Measurements from ENCODE around the gene MOGAT3.

MOGAT3 gene

GRCh38 chr7:101231644-101232043, 30.8 kb upstream of the MOGAT3 start:
- FAIRE-seq (no peak), DNase-seq (ENCODE audit: insufficient read length) (no peak)
- TF ChIP-seq POLR2A (IDR thresholded peaks at IDR 0.05; ENCODE audit: low read depth, low read length) (no peak), TAF1 (IDR thresholded peaks at IDR 0.05; ENCODE audit: borderline replicate concordance, low read depth, low read length) (no peak), POLR2AphosphoS5 (IDR thresholded peaks at IDR 0.05; ENCODE audit: low read depth, low read length) (no peak)

- DNase-seq (ENCODE audit: insufficient read length) (no peak), FAIRE-seq (no peak)
- TF ChIP-seq TAF1 (IDR thresholded peaks at IDR 0.05; ENCODE audit: borderline replicate concordance, low read depth, low read length), result no peak
- no peak for TF ChIP-seq POLR2A (IDR thresholded peaks at IDR 0.05; ENCODE audit: low read depth, low read length)
- no peak for TF ChIP-seq POLR2AphosphoS5 (IDR thresholded peaks at IDR 0.05; ENCODE audit: low read depth, low read length)
These were observed 25.9 kb upstream of the MOGAT3 start for GRCh38 chr7:101226721-101227120.

GRCh38 chr7:101225650-101226049, 24.8 kb upstream of the MOGAT3 start:
- FAIRE-seq (no peak), DNase-seq (ENCODE audit: insufficient read length) (no peak)
- TF ChIP-seq POLR2A (IDR thresholded peaks at IDR 0.05; ENCODE audit: low read depth, low read length), result no peak
- no peak for TF ChIP-seq POLR2AphosphoS5 (IDR thresholded peaks at IDR 0.05; ENCODE audit: low read depth, low read length)
- TF ChIP-seq TAF1 (IDR thresholded peaks at IDR 0.05; ENCODE audit: borderline replicate concordance, low read depth, low read length), result no peak

GRCh38 chr7:101223528-101223927, 22.7 kb upstream of the MOGAT3 start:
- no peak for FAIRE-seq
- TF ChIP-seq TAF1 (IDR thresholded peaks at IDR 0.05; ENCODE audit: borderline replicate concordance, low read depth, low read length) (no peak), POLR2AphosphoS5 (IDR thresholded peaks at IDR 0.05; ENCODE audit: low read depth, low read length) (no peak), POLR2A (IDR thresholded peaks at IDR 0.05; ENCODE audit: low read depth, low read length) (no peak)
- no peak for DNase-seq (ENCODE audit: insufficient read length)

- no peak for TF ChIP-seq POLR2A (IDR thresholded peaks at IDR 0.05; ENCODE audit: low read depth, low read length)
- no peak for TF ChIP-seq POLR2AphosphoS5 (IDR thresholded peaks at IDR 0.05; ENCODE audit: low read depth, low read length)
- TF ChIP-seq TAF1 (IDR thresholded peaks at IDR 0.05; ENCODE audit: borderline replicate concordance, low read depth, low read length), result no peak
- DNase-seq (ENCODE audit: insufficient read length) (no peak), FAIRE-seq (no peak)
These were observed 21.5 kb upstream of the MOGAT3 start for GRCh38 chr7:101222275-101222830.

GRCh38 chr7:101220295-101220694, 19.5 kb upstream of the MOGAT3 start:
- DNase-seq (ENCODE audit: insufficient read length) (no peak), FAIRE-seq (no peak)
- TF ChIP-seq POLR2AphosphoS5 (IDR thresholded peaks at IDR 0.05; ENCODE audit: low read depth, low read length) (no peak), TAF1 (IDR thresholded peaks at IDR 0.05; ENCODE audit: borderline replicate concordance, low read depth, low read length) (no peak), POLR2A (IDR thresholded peaks at IDR 0.05; ENCODE audit: low read depth, low read length) (no peak)

- DNase-seq (ENCODE audit: insufficient read length) (no peak), FAIRE-seq (no peak)
- TF ChIP-seq POLR2AphosphoS5 (IDR thresholded peaks at IDR 0.05; ENCODE audit: low read depth, low read length) (no peak), TAF1 (IDR thresholded peaks at IDR 0.05; ENCODE audit: borderline replicate concordance, low read depth, low read length) (no peak), POLR2A (IDR thresholded peaks at IDR 0.05; ENCODE audit: low read depth, low read length) (no peak)
These were observed 17.6 kb upstream of the MOGAT3 start for GRCh38 chr7:101218236-101219125.

- 0 out of 2 replicates have a peak, but pooled peaks have one; percentile 28 for TF ChIP-seq TAF1 (IDR thresholded peaks at IDR 0.05; ENCODE audit: borderline replicate concordance, low read depth, low read length)
- no peak; the same call in 1 of the 2 replicates for TF ChIP-seq POLR2A (IDR thresholded peaks at IDR 0.05; ENCODE audit: low read depth, low read length)
- FAIRE-seq (peak; percentile 95), DNase-seq (ENCODE audit: insufficient read length) (peak; percentile 94)
These were observed 16.8 kb upstream of the MOGAT3 start, which contains the start of the genes PLOD3 and ZNHIT1 for GRCh38 chr7:101217388-101218235. TSS of gene PLOD3 (minus strand) at chr7:101217581. CDS start at chr7:101217274, 307 bp downstream. TSS of gene ZNHIT1 (plus strand) at chr7:101218165. CDS start at chr7:101218196, 31 bp downstream.

- FAIRE-seq (no peak), DNase-seq (ENCODE audit: insufficient read length) (no peak)
- no peak for TF ChIP-seq TAF1 (IDR thresholded peaks at IDR 0.05; ENCODE audit: borderline replicate concordance, low read depth, low read length)
- no peak for TF ChIP-seq POLR2AphosphoS5 (IDR thresholded peaks at IDR 0.05; ENCODE audit: low read depth, low read length)
- no peak for TF ChIP-seq POLR2A (IDR thresholded peaks at IDR 0.05; ENCODE audit: low read depth, low read length)
These were observed 16.1 kb upstream of the MOGAT3 start for GRCh38 chr7:101216860-101217387.

GRCh38 chr7:101216001-101216859, 15.4 kb upstream of the MOGAT3 start:
- peak; percentile 42 for FAIRE-seq
- TF ChIP-seq POLR2A (IDR thresholded peaks at IDR 0.05; ENCODE audit: low read depth, low read length) (no peak), TAF1 (IDR thresholded peaks at IDR 0.05; ENCODE audit: borderline replicate concordance, low read depth, low read length) (no peak), POLR2AphosphoS5 (IDR thresholded peaks at IDR 0.05; ENCODE audit: low read depth, low read length) (no peak)
- no peak for DNase-seq (ENCODE audit: insufficient read length)
